ENCODE measurements around the gene PTGES3.

DNA sequence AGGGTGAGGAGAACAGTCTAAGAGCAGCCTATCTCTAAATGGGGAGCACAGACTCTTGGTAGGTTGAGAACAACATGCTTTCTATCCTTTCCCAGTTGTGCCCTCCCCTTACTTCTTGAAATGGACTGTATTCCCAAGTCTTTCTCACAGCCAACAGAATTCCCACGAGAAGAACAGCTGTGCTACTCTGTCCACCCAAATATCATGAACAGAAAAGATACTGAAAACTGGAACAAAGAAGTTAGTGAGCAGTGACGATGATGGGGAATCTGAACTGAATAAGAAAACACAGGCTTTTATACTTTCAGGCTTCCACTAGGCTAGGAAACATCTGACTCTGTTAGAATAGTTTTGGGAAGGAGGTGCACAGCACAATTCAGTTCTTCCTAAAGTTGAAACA is 33.6 kb upstream of the PTGES3 start:
- TF ChIP-seq, protein P1, sequence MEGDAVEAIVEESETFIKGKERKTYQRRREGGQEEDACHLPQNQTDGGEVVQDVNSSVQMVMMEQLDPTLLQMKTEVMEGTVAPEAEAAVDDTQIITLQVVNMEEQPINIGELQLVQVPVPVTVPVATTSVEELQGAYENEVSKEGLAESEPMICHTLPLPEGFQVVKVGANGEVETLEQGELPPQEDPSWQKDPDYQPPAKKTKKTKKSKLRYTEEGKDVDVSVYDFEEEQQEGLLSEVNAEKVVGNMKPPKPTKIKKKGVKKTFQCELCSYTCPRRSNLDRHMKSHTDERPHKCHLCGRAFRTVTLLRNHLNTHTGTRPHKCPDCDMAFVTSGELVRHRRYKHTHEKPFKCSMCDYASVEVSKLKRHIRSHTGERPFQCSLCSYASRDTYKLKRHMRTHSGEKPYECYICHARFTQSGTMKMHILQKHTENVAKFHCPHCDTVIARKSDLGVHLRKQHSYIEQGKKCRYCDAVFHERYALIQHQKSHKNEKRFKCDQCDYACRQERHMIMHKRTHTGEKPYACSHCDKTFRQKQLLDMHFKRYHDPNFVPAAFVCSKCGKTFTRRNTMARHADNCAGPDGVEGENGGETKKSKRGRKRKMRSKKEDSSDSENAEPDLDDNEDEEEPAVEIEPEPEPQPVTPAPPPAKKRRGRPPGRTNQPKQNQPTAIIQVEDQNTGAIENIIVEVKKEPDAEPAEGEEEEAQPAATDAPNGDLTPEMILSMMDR (IDR thresholded peaks at IDR 0.05 in 8 of 11, conservative IDR thresholded peaks at IDR 0.05 in 3 of 11): no peak
- no peak for TF ChIP-seq POLR2AphosphoS5 (IDR thresholded peaks at IDR 0.05)
- no peak for TF ChIP-seq POLR2A (IDR thresholded peaks at IDR 0.05)
